HG03460 (cell line): Measurements from ENCODE around the gene PIP5K1B.
"Not testable (repeated sequence)": the region's sequence is repeated elsewhere in the genome, so short reads cannot be mapped to it uniquely, and the experiment has no call there.

Experiments
- ATAC-seq: cut with Tn5 transposase; IDR thresholded peaks from one replicate; pipeline ENCODE4 v1.9.1; 2021; ENCODE audit not compliant: unreplicated experiment

The PIP5K1B gene, protein sequence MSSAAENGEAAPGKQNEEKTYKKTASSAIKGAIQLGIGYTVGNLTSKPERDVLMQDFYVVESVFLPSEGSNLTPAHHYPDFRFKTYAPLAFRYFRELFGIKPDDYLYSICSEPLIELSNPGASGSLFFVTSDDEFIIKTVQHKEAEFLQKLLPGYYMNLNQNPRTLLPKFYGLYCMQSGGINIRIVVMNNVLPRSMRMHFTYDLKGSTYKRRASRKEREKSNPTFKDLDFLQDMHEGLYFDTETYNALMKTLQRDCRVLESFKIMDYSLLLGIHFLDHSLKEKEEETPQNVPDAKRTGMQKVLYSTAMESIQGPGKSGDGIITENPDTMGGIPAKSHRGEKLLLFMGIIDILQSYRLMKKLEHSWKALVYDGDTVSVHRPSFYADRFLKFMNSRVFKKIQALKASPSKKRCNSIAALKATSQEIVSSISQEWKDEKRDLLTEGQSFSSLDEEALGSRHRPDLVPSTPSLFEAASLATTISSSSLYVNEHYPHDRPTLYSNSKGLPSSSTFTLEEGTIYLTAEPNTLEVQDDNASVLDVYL

DNA sequence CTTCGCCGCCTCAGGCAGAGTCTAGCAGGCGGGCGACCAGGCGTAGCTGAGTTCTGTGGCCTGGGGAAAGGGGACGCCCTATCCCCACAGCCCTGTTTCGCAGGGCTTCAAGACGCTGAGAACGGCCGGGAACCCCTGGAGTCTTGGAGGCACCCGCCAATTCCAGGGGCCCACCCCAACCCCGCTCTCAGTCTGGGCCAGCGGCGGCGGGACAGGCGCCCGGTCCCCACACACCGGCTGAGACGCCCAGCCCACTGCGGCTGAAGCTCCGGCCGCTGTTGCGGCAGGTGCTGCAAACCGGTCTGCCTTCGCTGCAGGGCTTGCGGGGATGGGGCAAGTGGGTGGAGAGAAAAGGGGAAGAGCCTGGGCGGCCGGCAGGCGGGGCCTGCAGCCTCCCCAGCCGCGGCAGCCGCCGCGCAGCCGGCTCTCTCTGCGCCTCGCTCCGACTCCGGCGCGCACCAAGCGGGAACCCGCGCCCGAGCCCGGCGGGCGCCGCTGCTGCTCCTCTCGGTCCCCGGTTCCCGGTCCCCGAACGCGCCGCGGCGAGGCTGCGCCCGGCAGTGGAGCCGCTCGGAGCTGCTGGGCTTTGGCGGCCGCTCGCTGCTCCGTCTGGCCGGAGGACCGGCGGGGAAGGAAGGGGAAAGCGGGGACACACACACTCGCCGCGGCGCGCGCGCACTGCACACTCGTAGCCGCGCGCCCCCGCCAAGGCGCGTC, at the start of gene PIP5K1B:
PIP5K1B (plus strand) TSS at position 427 of the 717 bp plus-strand sequence. CDS start 117,375 bp downstream, outside the sequence.
- ATAC-seq: peak; percentile 75

GRCh38 chr9:68664036-68664435, 41.0 kb upstream of the PIP5K1B start:
- no peak for ATAC-seq

- no peak for ATAC-seq
These were observed 36.9 kb upstream of the PIP5K1B start for GRCh38 chr9:68668127-68668526.

DNA sequence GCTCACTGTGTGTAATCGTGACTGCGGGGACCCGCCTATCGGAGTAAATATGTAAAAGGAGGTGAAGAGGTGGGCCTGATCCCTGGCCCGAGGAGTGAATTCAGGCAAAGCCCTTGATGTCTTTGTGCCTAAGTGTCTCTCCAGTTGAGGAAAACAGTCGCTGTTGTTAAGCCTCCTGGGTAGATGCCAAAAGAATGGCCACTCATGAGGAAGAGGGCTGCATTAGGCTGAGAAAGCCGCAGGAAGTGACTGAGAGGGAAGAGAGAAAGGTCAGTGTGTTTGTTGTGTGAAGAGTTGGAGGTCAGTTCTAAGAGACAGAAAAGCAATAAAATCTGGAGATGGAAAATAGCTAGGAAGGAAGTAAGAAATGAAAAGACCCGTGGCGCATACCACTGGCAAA, 35.8 kb upstream of the PIP5K1B start:
- no peak for ATAC-seq

GRCh38 chr9:68672215-68672614, 32.8 kb upstream of the PIP5K1B start:
- ATAC-seq: no peak

GRCh38 chr9:68672625-68673024, 32.4 kb upstream of the PIP5K1B start:
- no peak for ATAC-seq

DNA sequence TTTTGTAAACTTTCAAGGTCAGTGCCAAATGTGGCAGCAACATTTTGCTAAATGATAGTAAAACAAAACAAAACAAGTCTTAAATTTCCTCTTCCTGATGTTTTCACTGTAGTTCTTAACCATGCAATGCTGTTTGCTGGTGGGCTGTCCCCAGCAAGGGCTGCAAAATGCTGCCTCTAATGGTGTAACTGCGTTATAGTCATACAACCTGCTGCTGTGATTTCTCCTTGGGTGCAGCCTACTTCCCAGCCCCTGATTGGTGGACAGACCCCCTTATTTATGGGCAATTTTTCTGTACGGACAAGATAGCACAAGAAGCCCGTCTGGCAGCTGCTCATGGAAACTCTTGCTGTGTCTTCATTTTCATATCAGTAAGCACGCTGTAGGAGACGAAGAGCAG, 26.6 kb upstream of the PIP5K1B start:
- ATAC-seq: no peak

GRCh38 chr9:68683433-68683832, 21.6 kb upstream of the PIP5K1B start:
- ATAC-seq: no peak

GRCh38 chr9:68685213-68685612, 19.8 kb upstream of the PIP5K1B start:
- no peak for ATAC-seq

GRCh38 chr9:68685770-68686169, 19.3 kb upstream of the PIP5K1B start:
- peak; percentile 91 for ATAC-seq

DNA sequence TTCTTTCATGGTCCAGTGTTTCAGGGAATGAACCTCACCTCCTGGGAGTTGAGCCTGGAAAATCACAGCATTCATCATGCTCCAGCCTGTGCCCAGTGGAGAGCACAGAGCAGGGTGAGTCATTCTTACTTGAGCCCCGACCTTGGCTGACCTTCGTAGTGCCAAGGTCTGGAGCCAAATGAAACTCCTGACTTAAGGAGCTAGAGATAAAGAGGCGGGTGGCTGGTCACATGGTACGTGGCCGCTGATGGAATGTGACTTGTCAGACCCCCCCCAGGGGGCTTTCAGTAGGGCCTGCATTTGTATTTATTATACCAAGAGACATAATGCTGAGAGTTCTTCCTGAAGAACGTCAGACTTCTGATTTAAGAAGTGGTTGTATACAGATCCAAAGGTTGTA, 15.0 kb upstream of the PIP5K1B start:
- ATAC-seq: no peak

- no peak for ATAC-seq
These were observed 12.5 kb upstream of the PIP5K1B start for GRCh38 chr9:68692519-68692918.

DNA sequence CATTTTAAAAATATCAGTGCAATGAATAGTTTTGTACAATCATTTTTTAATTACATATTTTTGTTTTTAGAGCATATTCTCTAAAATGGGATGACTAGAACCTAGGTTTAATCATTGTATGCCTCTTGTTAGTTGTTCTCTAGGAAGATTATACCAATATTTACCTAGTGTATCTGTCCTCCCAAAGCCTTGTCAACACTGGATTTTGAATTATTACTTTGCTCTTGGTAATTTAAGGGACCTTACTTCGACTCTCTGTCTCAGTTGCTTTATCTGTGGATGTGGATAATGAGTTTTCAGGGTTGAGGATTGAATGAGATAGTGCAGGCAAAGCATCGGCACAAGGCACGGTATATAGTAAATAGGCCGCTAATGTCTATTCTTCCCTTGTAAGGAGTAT, 10.9 kb upstream of the PIP5K1B start:
- no peak for ATAC-seq

DNA sequence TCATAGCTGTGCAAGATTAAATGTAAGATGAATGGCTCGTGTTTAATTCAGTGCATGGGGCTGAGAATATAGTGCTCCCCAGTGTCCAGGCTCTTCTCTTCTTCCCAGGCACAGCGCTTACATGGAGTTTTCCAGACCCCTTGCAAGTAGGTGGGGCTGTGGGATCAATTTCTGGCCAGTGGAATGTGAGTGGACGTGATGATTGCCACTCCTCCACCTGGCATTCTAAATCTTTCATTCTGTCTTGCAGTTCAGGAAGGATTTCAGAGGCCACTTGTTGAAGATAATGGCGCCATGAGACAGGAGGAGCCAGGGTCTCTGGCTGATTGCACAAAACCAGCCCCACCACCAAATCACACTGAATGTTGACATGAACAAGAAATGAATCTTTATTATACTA, 7.2 kb upstream of the PIP5K1B start:
- ATAC-seq: no peak

DNA sequence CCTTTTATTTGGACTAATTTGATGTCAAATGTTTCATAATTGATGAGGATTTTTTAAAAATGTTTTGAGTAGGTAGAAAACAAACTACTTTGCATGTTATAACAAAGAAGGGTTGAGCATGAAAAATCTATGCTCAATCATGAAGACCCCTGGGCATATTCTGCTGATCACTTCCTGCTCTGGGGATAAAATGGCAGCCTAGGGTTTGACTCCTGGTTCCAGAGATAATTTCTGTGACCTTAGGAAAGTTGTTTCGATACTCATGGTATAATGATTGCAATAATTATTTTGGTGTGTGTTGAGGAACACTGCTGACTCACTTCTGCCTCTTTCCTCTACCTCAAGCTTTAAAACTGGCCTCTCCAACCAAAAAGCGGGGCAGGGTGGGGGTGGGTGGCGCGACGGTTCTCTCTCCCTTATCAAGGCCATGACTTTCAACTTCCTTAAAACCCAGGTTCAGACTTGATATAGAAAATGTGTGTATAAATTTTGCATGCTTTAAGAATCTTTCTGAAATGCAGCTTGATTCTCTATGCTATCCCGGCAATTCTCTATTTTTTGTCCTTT, 6.0 kb upstream of the PIP5K1B start:
- ATAC-seq: no peak

DNA sequence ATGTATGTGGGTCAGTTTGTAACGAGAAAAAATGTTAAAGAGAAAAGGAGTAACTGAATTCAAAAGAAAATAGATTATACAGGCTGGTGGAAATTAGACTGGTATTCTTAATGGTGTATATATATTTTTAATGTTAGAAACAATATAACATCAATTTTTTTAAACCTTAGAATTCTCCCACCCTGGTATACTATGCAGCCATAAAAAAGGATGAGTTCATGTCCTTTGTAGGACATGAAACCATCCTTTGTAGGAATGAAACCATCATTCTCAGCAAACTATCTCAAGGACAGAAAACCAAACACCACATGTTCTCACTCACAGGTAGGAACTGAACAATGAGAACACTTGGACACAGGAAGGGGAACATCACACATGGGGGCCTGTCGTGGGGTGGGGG, 5.4 kb upstream of the PIP5K1B start:
- ATAC-seq: not testable (repeated sequence)

GRCh38 chr9:68702493-68702892, 2.5 kb upstream of the PIP5K1B start:
- no peak for ATAC-seq

GRCh38 chr9:68703672-68704071, 1.4 kb upstream of the PIP5K1B start:
- ATAC-seq: no peak

DNA sequence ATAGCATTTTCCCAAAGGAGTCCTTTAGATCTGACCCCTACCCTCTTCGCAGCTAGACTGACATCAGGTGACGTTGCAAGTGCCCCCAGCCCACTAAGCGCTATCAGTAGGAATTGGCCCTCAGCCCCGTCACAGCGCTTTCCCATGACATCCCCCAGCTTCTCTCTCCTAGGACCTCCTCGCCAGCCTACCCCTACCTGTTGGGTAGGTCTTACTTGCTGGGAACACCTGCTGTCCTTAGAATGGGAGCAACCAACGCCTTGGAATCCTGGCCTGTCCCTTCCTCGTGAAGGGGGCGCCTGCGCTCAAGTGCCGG, 584 bp upstream of the PIP5K1B start:
- ATAC-seq: no peak

DNA sequence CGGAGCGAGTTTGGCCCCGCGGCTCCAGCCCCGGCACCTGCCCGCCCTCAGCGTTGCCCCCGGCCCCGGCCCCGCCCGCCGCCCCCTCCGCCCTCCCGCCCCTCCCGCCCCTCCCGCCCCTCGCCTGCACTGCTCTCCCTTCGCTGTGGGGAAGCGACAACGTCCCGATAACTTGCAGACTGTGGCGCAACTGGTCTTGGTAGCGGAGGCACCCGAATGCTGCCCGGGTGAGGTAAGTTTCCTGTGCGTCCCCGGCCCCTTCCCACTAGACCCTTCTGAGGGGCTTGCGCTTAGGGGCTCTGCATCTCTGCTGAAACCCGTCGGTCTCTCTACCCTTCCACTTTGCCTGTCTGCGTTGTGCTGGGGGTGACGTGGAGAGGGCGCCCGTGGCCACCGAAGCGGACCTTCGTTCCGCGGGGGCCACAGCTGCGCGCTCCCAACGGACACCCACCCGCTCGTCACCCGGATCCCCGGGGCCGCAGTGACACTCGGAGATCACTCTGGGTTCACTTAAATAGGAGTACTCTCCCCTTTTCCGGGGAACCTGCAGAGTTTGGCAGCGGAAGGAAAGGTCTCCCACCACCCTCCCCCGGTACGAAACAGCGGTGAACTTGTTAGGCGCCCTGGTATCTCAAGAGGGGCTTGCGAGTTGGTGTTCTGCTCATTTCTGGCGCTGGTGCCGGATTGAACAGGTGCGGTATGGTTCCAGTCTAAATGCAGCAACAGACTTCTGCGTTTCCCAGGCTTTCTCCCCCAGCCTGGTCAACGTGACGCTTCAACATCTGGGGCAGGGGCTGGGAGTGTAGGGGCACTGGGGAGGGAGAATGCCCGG, 707 bp downstream of the PIP5K1B start:
- ATAC-seq: peak; percentile 19
